ENCODE measurements around the gene IDH3B.

IDH3B gene

DNA sequence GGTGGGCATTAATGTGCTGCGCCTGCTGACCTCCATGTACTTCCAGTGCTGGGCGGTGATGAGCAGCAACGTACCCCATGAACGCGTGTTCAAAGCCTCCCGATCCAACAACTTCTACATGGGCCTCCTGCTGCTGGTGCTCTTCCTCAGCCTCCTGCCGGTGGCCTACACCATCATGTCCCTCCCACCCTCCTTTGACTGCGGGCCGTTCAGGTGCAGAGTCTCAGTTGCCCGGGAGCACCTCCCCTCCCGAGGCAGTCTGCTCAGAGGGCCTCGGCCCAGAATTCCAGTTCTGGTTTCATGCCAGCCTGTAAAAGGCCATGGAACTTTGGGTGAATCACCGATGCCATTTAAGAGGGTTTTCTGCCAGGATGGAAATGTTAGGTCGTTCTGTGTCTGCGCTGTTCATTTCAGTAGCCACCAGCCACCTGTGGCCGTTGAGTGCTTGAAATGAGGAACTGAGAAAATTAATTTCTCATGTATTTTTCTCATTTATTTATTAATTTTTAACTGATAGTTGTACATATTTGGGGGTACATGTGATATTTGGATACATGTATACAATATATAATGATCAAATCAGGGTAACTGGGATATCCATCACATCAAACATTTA lies 46.8 kb downstream of the IDH3B start:
- DNase-seq (ENCODE audit: low spot score) = no peak

DNA sequence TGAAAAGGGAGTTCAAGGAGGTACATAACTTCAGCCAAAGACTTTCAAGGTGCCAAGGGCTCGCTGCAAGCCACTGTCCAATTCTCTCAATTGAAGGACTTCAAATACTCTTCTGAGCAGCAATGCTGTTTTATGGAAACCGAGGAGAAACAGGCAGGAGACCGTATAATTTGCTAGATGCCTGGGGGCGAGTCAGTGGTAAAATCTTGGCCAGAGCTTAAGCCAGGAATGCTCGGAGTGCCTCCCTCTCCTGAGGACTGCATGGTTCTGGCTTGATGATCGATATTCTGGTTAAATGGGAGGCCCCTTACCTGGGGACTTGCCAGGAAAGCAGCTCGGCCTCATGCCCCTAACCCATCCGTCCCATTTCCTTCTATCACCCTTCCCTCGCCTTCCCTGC lies 47.4 kb downstream of the IDH3B start:
- DNase-seq (ENCODE audit: low spot score) = no peak

DNA sequence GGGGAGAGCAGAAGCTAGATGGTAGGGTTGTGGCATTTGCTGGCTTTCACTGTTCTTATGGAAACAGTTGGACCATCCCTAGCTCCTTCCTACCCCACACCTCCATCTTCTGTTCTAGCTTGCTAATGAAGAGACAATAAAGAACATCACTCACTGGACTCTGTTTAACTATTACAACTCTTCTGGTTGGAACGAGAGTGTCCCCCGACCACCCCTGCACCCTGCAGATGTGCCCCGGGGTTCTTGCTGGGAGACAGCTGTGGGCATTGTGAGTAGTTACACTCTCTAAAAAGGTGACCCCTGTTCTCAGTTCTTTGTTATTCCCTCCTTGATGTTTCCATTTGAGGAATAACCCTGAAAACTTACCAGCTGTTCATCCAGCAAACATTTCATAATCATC lies 51.9 kb downstream of the IDH3B start:
- DNase-seq (ENCODE audit: low spot score) = no peak

DNA sequence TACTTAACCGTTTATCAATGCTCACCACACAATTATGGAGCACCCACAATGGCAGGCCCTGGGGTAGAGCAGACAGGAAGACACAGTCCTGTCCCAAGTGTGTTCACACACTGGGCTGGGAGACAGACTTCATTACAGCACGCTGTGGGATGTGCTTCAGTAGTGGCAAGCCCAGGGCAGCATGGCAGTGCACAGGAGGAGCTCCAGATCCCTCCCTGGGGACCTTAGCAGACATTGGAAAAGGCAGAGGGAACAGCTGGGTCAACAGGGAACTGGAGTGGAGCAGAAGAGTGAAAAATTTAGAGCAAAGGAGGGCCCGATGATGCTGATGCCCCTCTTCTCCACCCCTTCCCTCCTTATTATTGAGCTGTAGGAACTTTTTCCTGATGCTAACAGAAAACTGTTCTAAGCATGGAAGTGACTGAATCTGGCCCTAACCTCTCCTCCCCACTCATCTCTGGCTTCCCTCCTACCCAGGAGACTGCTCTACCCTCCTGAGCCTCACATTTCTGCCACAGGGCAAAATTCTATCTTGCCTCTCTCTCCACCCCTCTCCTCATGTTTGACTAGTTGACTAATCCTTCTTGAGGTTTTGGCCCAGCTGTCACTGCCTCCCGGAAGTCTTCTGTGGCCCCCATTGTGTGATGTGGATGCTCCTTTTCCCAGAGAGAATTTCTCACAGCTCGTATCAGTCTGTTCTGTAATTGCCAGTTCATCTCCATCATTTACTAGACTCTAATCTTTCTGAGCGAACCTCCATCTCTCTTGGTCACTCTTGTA lies 52.9 kb downstream of the IDH3B start:
- DNase-seq (ENCODE audit: low spot score) = no peak

DNA sequence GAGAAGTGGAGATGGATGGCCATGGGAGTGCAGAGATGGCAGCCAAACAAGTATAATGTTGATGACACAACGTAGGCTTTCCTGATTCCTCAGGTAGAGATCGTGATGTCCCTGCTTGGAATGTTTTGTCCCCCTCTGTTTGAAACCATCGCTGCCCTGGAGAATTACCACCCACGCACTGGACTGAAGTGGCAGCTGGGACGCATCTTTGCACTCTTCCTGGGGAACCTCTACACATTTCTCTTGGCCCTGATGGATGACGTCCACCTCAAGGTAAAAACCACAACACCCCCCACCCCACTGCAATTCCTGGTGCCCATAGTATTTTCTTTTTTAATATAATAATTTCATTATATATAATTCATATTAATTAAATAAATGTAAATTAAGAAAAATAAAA lies 53.7 kb downstream of the IDH3B start:
- no peak for DNase-seq (ENCODE audit: low spot score)
